Measurements from ENCODE around the gene ATP2C1.

- TF ChIP-seq, protein P1, sequence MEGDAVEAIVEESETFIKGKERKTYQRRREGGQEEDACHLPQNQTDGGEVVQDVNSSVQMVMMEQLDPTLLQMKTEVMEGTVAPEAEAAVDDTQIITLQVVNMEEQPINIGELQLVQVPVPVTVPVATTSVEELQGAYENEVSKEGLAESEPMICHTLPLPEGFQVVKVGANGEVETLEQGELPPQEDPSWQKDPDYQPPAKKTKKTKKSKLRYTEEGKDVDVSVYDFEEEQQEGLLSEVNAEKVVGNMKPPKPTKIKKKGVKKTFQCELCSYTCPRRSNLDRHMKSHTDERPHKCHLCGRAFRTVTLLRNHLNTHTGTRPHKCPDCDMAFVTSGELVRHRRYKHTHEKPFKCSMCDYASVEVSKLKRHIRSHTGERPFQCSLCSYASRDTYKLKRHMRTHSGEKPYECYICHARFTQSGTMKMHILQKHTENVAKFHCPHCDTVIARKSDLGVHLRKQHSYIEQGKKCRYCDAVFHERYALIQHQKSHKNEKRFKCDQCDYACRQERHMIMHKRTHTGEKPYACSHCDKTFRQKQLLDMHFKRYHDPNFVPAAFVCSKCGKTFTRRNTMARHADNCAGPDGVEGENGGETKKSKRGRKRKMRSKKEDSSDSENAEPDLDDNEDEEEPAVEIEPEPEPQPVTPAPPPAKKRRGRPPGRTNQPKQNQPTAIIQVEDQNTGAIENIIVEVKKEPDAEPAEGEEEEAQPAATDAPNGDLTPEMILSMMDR (IDR thresholded peaks at IDR 0.05), result no peak
- no peak for TF ChIP-seq POLR2A (IDR thresholded peaks at IDR 0.05)
Observed at GRCh38 chr3:130975251-130975650, 81.4 kb downstream of the ATP2C1 start.
